K562 (cell line): ENCODE measurements around the gene DIMT1. TPM values are rescaled to one million over a fixed set of nuclear protein-coding genes. Genes with fewer than 3 reads are reported as not detected.

Experiments
- ATF1 ChIP-seq, 2 experiments: fragments of 450-650 bp in 1 of 2; IDR thresholded peaks; 2 replicates each; pipeline ENCODE4 v1.6.1; 2016; ENCODE audit warnings: missing compliant biosample characterization in 1 of 2, missing genetic modification characterization in 1 of 2
- ATF3 ChIP-seq, 2 experiments: fragments of 450-650 bp in 1 of 2; sonication (generic) in 1 of 2; formaldehyde crosslinking in 1 of 2; IDR thresholded peaks in 1 of 2; conservative IDR thresholded peaks in 1 of 2; 2 replicates each; pipeline versions ENCODE4 v1.6.1 to v1.8.1; 2016 to 2023; ENCODE audit warnings: mild to moderate bottlenecking in 2 of 2, moderate library complexity in 2 of 2, inconsistent platforms in 1 of 2, missing genetic modification reagents in 1 of 2
- CCNT2 ChIP-seq: IDR thresholded peaks from 2 replicates; pipeline ENCODE4 v1.6.1; 2011; ENCODE audit warnings: borderline replicate concordance, low read depth, mild to moderate bottlenecking, moderate library complexity, mixed read lengths, low read length; ENCODE audit not compliant: insufficient read length; ENCODE audit errors: extremely low read depth
- ETV1 ChIP-seq: fragments of 450-650 bp; conservative IDR thresholded peaks from 2 replicates; pipeline ENCODE4 v1.6.1; 2016; ENCODE audit warnings: missing genetic modification characterization, control low read depth, low read depth, missing compliant biosample characterization
- GATAD2B ChIP-seq: fragments of 450-650 bp; IDR thresholded peaks from 2 replicates; pipeline ENCODE4 v1.6.1; 2017; ENCODE audit warnings: mild to moderate bottlenecking, borderline replicate concordance
- HDAC3 ChIP-seq: fragments of 450-650 bp; IDR thresholded peaks from 2 replicates; pipeline ENCODE4 v1.6.1; 2018; ENCODE audit warnings: borderline replicate concordance, mild to moderate bottlenecking, moderate library complexity; ENCODE audit not compliant: partially characterized antibody
- ILF3 ChIP-seq: fragments of 450-650 bp; IDR thresholded peaks from 2 replicates; pipeline ENCODE4 v1.6.1; 2018; ENCODE audit warnings: antibody characterized with exemption, mild to moderate bottlenecking, moderate library complexity, borderline replicate concordance
- THAP12 ChIP-seq: fragments of 250-450 bp; sonication (Bioruptor Pico); IDR thresholded peaks from 2 replicates; pipeline ENCODE4 v1.9.0; 2021; ENCODE audit warnings: mild to moderate bottlenecking, inconsistent platforms
- ZNF133 ChIP-seq: fragments of 250-450 bp; sonication (Bioruptor Pico); IDR thresholded peaks from 2 replicates; pipeline ENCODE4 v1.4.0; 2020; ENCODE audit warnings: mild to moderate bottlenecking
- polyA plus RNA-seq, 8 experiments: library from polyadenylated mRNA; depleted of rRNA in 4 of 8; stranded (reverse) in 5 of 8; unstranded in 3 of 8; fragments of >200 nt; fragmentation: Nextera tagmentation in 2 of 8; fragmentation: Illumina TruSeq in 1 of 8; extraction: Ambion mirVana in 2 of 8; extraction: Trizol in 1 of 8; gene quantifications; 2 replicates each; pipeline versions ENCODE4 v1.2.1 to v1.2.3, GENCODE V29; 2011 to 2014; ENCODE audit warnings: inconsistent platforms in 1 of 8, missing spikeins in 1 of 8
- total RNA-seq, 7 experiments: library from RNA; depleted of rRNA in 6 of 7; stranded (reverse); fragments of >200 nt in 6 of 7; fragmentation: Illumina TruSeq in 2 of 7; extraction: Trizol in 2 of 7; gene quantifications; 2 replicates each; pipeline versions ENCODE4 v1.2.1 to v1.2.3, GENCODE V29; 2011 to 2021; ENCODE audit warnings: low replicate concordance in 1 of 7

The DIMT1 gene
- total and polyA plus RNA-seq, 9 of the 15 experiments (the other 6 are each of a cell fraction or from before 2014, with no cell fraction given): 28.9 to 85.3 (median 54.1) TPM

- TF ChIP-seq ZNF133 (CRISPR knock-in tag): no peak
- no peak for TF ChIP-seq ETV1 (tag)
- TF ChIP-seq THAP12 (CRISPR knock-in tag): no peak
- no peak for TF ChIP-seq CCNT2
- no peak for TF ChIP-seq ILF3
- no peak for TF ChIP-seq GATAD2B
- TF ChIP-seq ATF1 (CRISPR knock-in tag; IDR thresholded peaks at IDR 0.05): no peak
- TF ChIP-seq ATF1 (tag; IDR thresholded peaks at IDR 0.05): no peak
- no peak for TF ChIP-seq HDAC3
- TF ChIP-seq ATF3 (IDR thresholded peaks at IDR 0.05): peak; percentile 63
- no peak for TF ChIP-seq ATF3 (CRISPR knock-in tag; conservative IDR thresholded peaks at IDR 0.05)
Measured at GRCh38 chr5:62395210-62395950, 8.3 kb downstream of the DIMT1 start (continued).
